ENCODE data around the gene NUFIP2. TPM values are rescaled to one million over a fixed set of nuclear protein-coding genes. Genes with fewer than 3 reads are reported as not detected.

NUFIP2 gene
- total RNA-seq, 1 donor from 2014 or later, result 28.1 TPM

GRCh38 chr17:29212681-29213121 lies 81.2 kb downstream of the NUFIP2 start:
- DNase-seq (ENCODE audit: low read depth), result no peak
- no peak overlapping the region for H3K4me3 ChIP-seq (ENCODE audit: low read depth, low read length)
- no peak for TF ChIP-seq CTCF (conservative IDR thresholded peaks at IDR 0.05; ENCODE audit: low read depth, low read length)

GRCh38 chr17:29212094-29212631 lies 81.8 kb downstream of the NUFIP2 start:
- H3K4me3 ChIP-seq (ENCODE audit: low read depth, low read length), result no peak overlapping the region
- TF ChIP-seq CTCF (conservative IDR thresholded peaks at IDR 0.05; ENCODE audit: low read depth, low read length), result no peak
- no peak for DNase-seq (ENCODE audit: low read depth)

GRCh38 chr17:29210879-29211278 lies 83.1 kb downstream of the NUFIP2 start:
- TF ChIP-seq CTCF (conservative IDR thresholded peaks at IDR 0.05; ENCODE audit: low read depth, low read length), result no peak
- no peak overlapping the region for H3K4me3 ChIP-seq (ENCODE audit: low read depth, low read length)
- DNase-seq (ENCODE audit: low read depth), result no peak

GRCh38 chr17:29209073-29209472 lies 84.9 kb downstream of the NUFIP2 start:
- TF ChIP-seq CTCF (conservative IDR thresholded peaks at IDR 0.05; ENCODE audit: low read depth, low read length), result no peak
- no peak overlapping the region for H3K4me3 ChIP-seq (ENCODE audit: low read depth, low read length)
- DNase-seq (ENCODE audit: low read depth), result no peak

GRCh38 chr17:29207975-29208374 lies 86.0 kb downstream of the NUFIP2 start:
- TF ChIP-seq CTCF (conservative IDR thresholded peaks at IDR 0.05; ENCODE audit: low read depth, low read length), result no peak
- H3K4me3 ChIP-seq (ENCODE audit: low read depth, low read length), result no peak overlapping the region
- DNase-seq (ENCODE audit: low read depth), result no peak

Other genes with a start within 250 kb of the NUFIP2 start
- 23.5 and 34.2 TPM in 2 replicates for gene MYO18A, start 113.8 kb downstream of the NUFIP2 start, total RNA-seq
- gene CRYBA1, start 47.3 kb downstream of the NUFIP2 start, total RNA-seq, result not detected in 2 replicates
- gene TAOK1, start 96.2 kb upstream of the NUFIP2 start, total RNA-seq, result 22.0 and 34.1 TPM in 2 replicates